ENCODE results near the gene MTA3.

GRCh38 chr2:42622943-42623676, 54.7 kb downstream of the MTA3 start:
- no peak for TF ChIP-seq POLR2A (IDR thresholded peaks at IDR 0.05; ENCODE audit: extremely low read depth, insufficient read length)
- TF ChIP-seq CTCF (IDR thresholded peaks at IDR 0.05; ENCODE audit: low read depth, low read length), result no peak

Measured in NB4 (cell line).